ENCODE results near the gene MACROD2.
A peak's percentile ranks its signal among the peaks of the same experiment; 100 is the strongest.

The MACROD2 gene

GRCh38 chr20:15699431-15700146 is 1704.3 kb downstream of the MACROD2 start:
- no peak for TF ChIP-seq CTCF (IDR thresholded peaks at IDR 0.05; ENCODE audit: insufficient read depth, low read depth, low read length, missing control alignments)
- no peak overlapping the region for H3K4me3 ChIP-seq (ENCODE audit: low read depth, low read length)
- DNase-seq (ENCODE audit: low read depth): no peak

GRCh38 chr20:15700147-15700765 is 1704.9 kb downstream of the MACROD2 start:
- DNase-seq (ENCODE audit: low read depth): no peak
- no peak overlapping the region for H3K4me3 ChIP-seq (ENCODE audit: low read depth, low read length)
- TF ChIP-seq CTCF (IDR thresholded peaks at IDR 0.05; ENCODE audit: insufficient read depth, low read depth, low read length, missing control alignments): no peak

- no peak for DNase-seq (ENCODE audit: low read depth)
- TF ChIP-seq CTCF (IDR thresholded peaks at IDR 0.05; ENCODE audit: insufficient read depth, low read depth, low read length, missing control alignments): no peak
- no peak overlapping the region for H3K4me3 ChIP-seq (ENCODE audit: low read depth, low read length)
These were observed 1706.8 kb downstream of the MACROD2 start for GRCh38 chr20:15702161-15702560.

GRCh38 chr20:15703171-15703911 is 1708.0 kb downstream of the MACROD2 start:
- TF ChIP-seq CTCF (IDR thresholded peaks at IDR 0.05; ENCODE audit: insufficient read depth, low read depth, low read length, missing control alignments): no peak
- peak; percentile 7 for DNase-seq (ENCODE audit: low read depth)
- no peak overlapping the region for H3K4me3 ChIP-seq (ENCODE audit: low read depth, low read length)

GRCh38 chr20:15705975-15706374 is 1710.7 kb downstream of the MACROD2 start:
- H3K4me3 ChIP-seq (ENCODE audit: low read depth, low read length): no peak overlapping the region
- no peak for TF ChIP-seq CTCF (IDR thresholded peaks at IDR 0.05; ENCODE audit: insufficient read depth, low read depth, low read length, missing control alignments)
- no peak for DNase-seq (ENCODE audit: low read depth)

GRCh38 chr20:15706719-15707118 is 1711.4 kb downstream of the MACROD2 start:
- no peak for TF ChIP-seq CTCF (IDR thresholded peaks at IDR 0.05; ENCODE audit: insufficient read depth, low read depth, low read length, missing control alignments)
- no peak for DNase-seq (ENCODE audit: low read depth)
- H3K4me3 ChIP-seq (ENCODE audit: low read depth, low read length): no peak overlapping the region
